A549 (cell line): ENCODE data around the gene MBD3.

Source experiments
- CBX2 ChIP-seq: fragments of 200-600 bp; sonication (generic); IDR thresholded peaks from 2 replicates; pipeline ENCODE4 v1.6.1; 2016; ENCODE audit warnings: low read depth, mild to moderate bottlenecking, borderline replicate concordance
- FOSL2 ChIP-seq, 2 experiments: fragments of 450-650 bp in 1 of 2; fragments of >200 bp in 1 of 2; sonication (Bioruptor Twin) in 1 of 2; formaldehyde crosslinking; IDR thresholded peaks; 2 replicates each; pipeline versions ENCODE4 v1.5.0 to v1.6.1; 2016 to 2020; ENCODE audit warnings: mild to moderate bottlenecking in 1 of 2, moderate library complexity in 1 of 2
- JUNB ChIP-seq: fragments of >200 bp; sonication (Bioruptor Twin); formaldehyde crosslinking; IDR thresholded peaks from 2 replicates; pipeline ENCODE4 v1.6.1; 2016
- MAX ChIP-seq: IDR thresholded peaks from 2 replicates; pipeline ENCODE4 v1.6.1; 2012
- MYC ChIP-seq: IDR thresholded peaks from 2 replicates; pipeline ENCODE4 v1.6.1; 2012; ENCODE audit warnings: mild to moderate bottlenecking, inconsistent platforms, low read length, improper control_type of control experiment, borderline replicate concordance
- NPAS2 ChIP-seq: fragments of 250-450 bp; sonication (Bioruptor Pico); IDR thresholded peaks from 2 replicates; pipeline ENCODE4 v1.8.0; 2022; ENCODE audit warnings: mild to moderate bottlenecking, moderate library complexity, borderline replicate concordance
- POLR2A ChIP-seq: IDR thresholded peaks from 2 replicates; pipeline ENCODE4 v1.6.1; 2012; ENCODE audit warnings: mild to moderate bottlenecking, low read length
- RAD21 ChIP-seq, 2 experiments: fragments of >200 bp in 1 of 2; sonication (Bioruptor Twin) in 1 of 2; formaldehyde crosslinking in 1 of 2; IDR thresholded peaks in 1 of 2; conservative IDR thresholded peaks in 1 of 2; 2 replicates in 1 of 2; 3 replicates in 1 of 2; pipeline ENCODE4 v1.6.1; 2012 to 2018; ENCODE audit warnings: inconsistent platforms in 1 of 2
- RCOR1 ChIP-seq: fragments of 150-350 bp; IDR thresholded peaks from 2 replicates; pipeline ENCODE4 v1.6.1; 2014; ENCODE audit warnings: antibody characterized with exemption, low read length, low read depth
- SREBF2 ChIP-seq: fragments of 450-650 bp; IDR thresholded peaks from 2 replicates; pipeline ENCODE4 v1.6.1; 2014; ENCODE audit warnings: mild to moderate bottlenecking, moderate library complexity
- USF2 ChIP-seq: fragments of 450-650 bp; IDR thresholded peaks from 2 replicates; pipeline ENCODE4 v1.6.1; 2014; ENCODE audit warnings: antibody characterized with exemption
- ZC3H11A ChIP-seq: fragments of 450-650 bp; IDR thresholded peaks from 2 replicates; pipeline ENCODE4 v1.6.1; 2014; ENCODE audit warnings: antibody characterized with exemption, mild to moderate bottlenecking
- TF ChIP-seq, protein P1 (sequence below): IDR thresholded peaks from 2 replicates; pipeline ENCODE4 v1.6.1; 2012; ENCODE audit warnings: low read depth, borderline replicate concordance
- TF ChIP-seq, protein P2 (sequence below): fragments of >200 bp; sonication (Bioruptor Twin); formaldehyde crosslinking; IDR thresholded peaks from 3 replicates; pipeline ENCODE4 v1.5.1; 2016

DNA sequence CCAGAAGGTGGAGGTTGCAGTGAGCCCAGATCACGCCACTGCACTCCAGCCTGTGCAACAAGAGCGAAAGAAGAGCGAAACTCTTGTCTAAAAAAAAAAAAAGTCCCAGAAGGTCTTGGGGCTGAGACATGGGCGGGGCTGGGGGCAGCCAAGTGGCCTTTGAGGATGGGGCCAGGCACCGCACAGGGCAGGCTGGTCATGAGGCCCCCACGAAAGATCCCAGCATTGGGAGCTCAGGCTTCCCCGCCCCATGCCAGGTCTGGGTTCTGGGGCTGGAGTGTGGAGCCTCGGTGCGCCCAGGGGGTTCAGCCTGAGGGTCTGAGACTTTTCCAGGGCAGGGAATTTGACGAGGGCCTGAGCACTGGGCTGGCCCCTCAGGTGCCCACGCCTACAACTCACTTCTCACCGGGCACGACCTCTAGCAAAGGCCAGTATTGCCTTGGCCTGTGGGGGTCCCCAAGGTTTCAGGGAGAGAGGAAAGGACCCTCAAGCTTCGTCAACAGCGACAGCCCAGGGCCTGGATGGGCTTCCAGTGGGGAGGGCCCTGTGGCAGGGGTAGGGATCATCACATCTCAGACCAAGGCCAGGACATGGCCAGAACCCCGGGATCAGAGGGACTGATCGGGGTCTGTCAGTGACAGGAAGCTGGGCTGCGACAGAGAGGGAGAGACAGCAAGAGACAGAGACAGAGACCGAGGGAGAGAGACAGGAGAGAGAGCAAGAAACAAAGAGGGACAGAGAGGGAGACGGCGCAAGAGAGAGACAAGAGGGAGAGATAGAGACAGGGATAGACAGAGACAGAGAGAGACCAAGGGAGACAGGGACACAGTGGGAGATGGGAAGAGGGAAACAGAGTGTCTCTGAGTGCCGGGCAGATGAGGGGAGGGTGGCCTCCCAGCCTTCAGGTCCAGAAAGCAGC, 17.1 kb downstream of the MBD3 start:
- TF ChIP-seq, protein P1, sequence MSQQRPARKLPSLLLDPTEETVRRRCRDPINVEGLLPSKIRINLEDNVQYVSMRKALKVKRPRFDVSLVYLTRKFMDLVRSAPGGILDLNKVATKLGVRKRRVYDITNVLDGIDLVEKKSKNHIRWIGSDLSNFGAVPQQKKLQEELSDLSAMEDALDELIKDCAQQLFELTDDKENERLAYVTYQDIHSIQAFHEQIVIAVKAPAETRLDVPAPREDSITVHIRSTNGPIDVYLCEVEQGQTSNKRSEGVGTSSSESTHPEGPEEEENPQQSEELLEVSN, result no peak
- TF ChIP-seq JUNB (no peak), RAD21 (conservative IDR thresholded peaks at IDR 0.05 in 1 of 2, IDR thresholded peaks at IDR 0.05 in 1 of 2) (no peak), MAX (no peak), ZC3H11A (no peak), FOSL2 (IDR thresholded peaks at IDR 0.05) (no peak), FOSL2 (CRISPR knock-in tag; IDR thresholded peaks at IDR 0.05) (no peak), SREBF2 (no peak), RCOR1 (no peak), NPAS2 (CRISPR knock-in tag) (no peak), MYC (no peak), POLR2A (no peak), USF2 (no peak), CBX2 (no peak)
- TF ChIP-seq, protein P2, sequence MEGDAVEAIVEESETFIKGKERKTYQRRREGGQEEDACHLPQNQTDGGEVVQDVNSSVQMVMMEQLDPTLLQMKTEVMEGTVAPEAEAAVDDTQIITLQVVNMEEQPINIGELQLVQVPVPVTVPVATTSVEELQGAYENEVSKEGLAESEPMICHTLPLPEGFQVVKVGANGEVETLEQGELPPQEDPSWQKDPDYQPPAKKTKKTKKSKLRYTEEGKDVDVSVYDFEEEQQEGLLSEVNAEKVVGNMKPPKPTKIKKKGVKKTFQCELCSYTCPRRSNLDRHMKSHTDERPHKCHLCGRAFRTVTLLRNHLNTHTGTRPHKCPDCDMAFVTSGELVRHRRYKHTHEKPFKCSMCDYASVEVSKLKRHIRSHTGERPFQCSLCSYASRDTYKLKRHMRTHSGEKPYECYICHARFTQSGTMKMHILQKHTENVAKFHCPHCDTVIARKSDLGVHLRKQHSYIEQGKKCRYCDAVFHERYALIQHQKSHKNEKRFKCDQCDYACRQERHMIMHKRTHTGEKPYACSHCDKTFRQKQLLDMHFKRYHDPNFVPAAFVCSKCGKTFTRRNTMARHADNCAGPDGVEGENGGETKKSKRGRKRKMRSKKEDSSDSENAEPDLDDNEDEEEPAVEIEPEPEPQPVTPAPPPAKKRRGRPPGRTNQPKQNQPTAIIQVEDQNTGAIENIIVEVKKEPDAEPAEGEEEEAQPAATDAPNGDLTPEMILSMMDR, result no peak
